Uterus (tissue), 4 donors: ENCODE results near the gene CELF2. TPM values are rescaled to one million over a fixed set of nuclear protein-coding genes. Genes with fewer than 3 reads are reported as not detected.

ENCODE experiments used
- DNase-seq, 2 donors: peaks; one replicate each; pipeline ENCODE4 v3.0.0-alpha.2; 2019 to 2020
- H3K27ac ChIP-seq, 2 donors: fragments of 200-600 bp; sonication (generic); 1 replicate in 1 of 2; 2 replicates in 1 of 2; pipeline ENCODE4 v1.5.1; 2016 to 2018
- H3K27me3 ChIP-seq, 2 donors: fragments of 200-600 bp; sonication (generic); one replicate each; pipeline ENCODE4 v1.5.1; 2018 to 2019; ENCODE audit warnings: control low read depth in 1 of 2
- H3K36me3 ChIP-seq, 2 donors: fragments of 200-600 bp; sonication (generic); one replicate each; pipeline ENCODE4 v1.5.1; 2019; ENCODE audit warnings: control low read depth in 1 of 2
- H3K4me1 ChIP-seq, 2 donors: fragments of 200-600 bp; sonication (generic); one replicate each; pipeline ENCODE4 v1.5.1; 2018 to 2019; ENCODE audit warnings: control low read depth in 1 of 2
- H3K4me3 ChIP-seq, 2 donors: fragments of 200-600 bp; sonication (generic); 1 replicate in 1 of 2; 2 replicates in 1 of 2; pipeline ENCODE4 v1.5.1; 2018 to 2019; ENCODE audit warnings: mild to moderate bottlenecking in 1 of 2
- H3K9me3 ChIP-seq, 2 donors: fragments of 200-600 bp; sonication (generic); one replicate each; pipeline ENCODE4 v1.5.1; 2019; ENCODE audit warnings: control low read depth in 1 of 2
- CTCF ChIP-seq, 4 experiments: fragments of 200-600 bp in 2 of 4; fragments of 450-650 bp in 2 of 4; sonication (generic) in 2 of 4; IDR thresholded peaks; one replicate each; pipeline ENCODE4 v1.5.1; 2016 to 2019; ENCODE audit warnings: antibody characterized with exemption in 4 of 4, mild to moderate bottlenecking in 2 of 4, moderate library complexity in 1 of 4
- POLR2A ChIP-seq, 2 donors: fragments of 450-650 bp; IDR thresholded peaks; one replicate each; pipeline ENCODE4 v1.6.1; 2016; ENCODE audit warnings: antibody characterized with exemption in 2 of 2, mild to moderate bottlenecking in 1 of 2, moderate library complexity in 1 of 2
- intact Hi-C: fragments of 100-400 bp; cut with DNase I; formaldehyde crosslinking; loops from one replicate; pipeline ENCODE4 v1.15.1; 2023; ENCODE audit warnings: low total_unique reads
- total RNA-seq, 4 donors: library from RNA; depleted of rRNA in 3 of 4; stranded (reverse); fragments of >200 nt in 3 of 4; gene quantifications; one replicate each; pipeline versions ENCODE4 v1.1.0 to v1.2.4, GENCODE V29; 2014 to 2023
- donor health status: DM: yes; HTN: yes; CAD: no.

CELF2 gene
- total RNA-seq, 4 donors from 2014 or later = 12.8 to 59.2 (median 44.0) TPM

- Histone ChIP-seq H3K27ac (peak overlapping the region in 1 of 2 donors; percentile 38), H3K4me1 (no peaks in the 10 kb centered on the region), H3K9me3 (no peaks in the 10 kb centered on the region), H3K36me3 (no peaks in the 10 kb centered on the region), H3K27me3 (no peaks in the 10 kb centered on the region), H3K4me3 (no peak overlapping the region)
- TF ChIP-seq POLR2A (IDR thresholded peaks at IDR 0.05) = no peak
- TF ChIP-seq CTCF (IDR thresholded peaks at IDR 0.05) = no peak
- intact Hi-C loops = no loop called here
- no peak for DNase-seq
Observed at GRCh38 chr10:11023009-11023953, 5.6 kb downstream of the CELF2 start.

- intact Hi-C loops = no loop called here
- Histone ChIP-seq H3K27ac (peak overlapping the region in 1 of 2 donors; percentile 38), H3K27me3 (no peaks in the 10 kb centered on the region), H3K4me1 (no peaks in the 10 kb centered on the region), H3K9me3 (no peaks in the 10 kb centered on the region), H3K36me3 (no peaks in the 10 kb centered on the region), H3K4me3 (no peak overlapping the region)
- DNase-seq = no peak
- TF ChIP-seq POLR2A (IDR thresholded peaks at IDR 0.05) = no peak
- no peak for TF ChIP-seq CTCF (IDR thresholded peaks at IDR 0.05)
Observed at GRCh38 chr10:11024596-11024995, 6.9 kb downstream of the CELF2 start.

- no peak for DNase-seq
- Histone ChIP-seq H3K4me3 (no peak overlapping the region), H3K4me1 (no peaks in the 10 kb centered on the region), H3K27me3 (no peaks in the 10 kb centered on the region), H3K9me3 (no peaks in the 10 kb centered on the region), H3K36me3 (no peaks in the 10 kb centered on the region), H3K27ac (peak overlapping the region in 1 of 2 donors; percentile 48)
- TF ChIP-seq CTCF (IDR thresholded peaks at IDR 0.05) (no peak), POLR2A (IDR thresholded peaks at IDR 0.05) (no peak)
- intact Hi-C loops = no loop called here
Observed at GRCh38 chr10:11025978-11026377, 8.3 kb downstream of the CELF2 start.

GRCh38 chr10:11026773-11027172 is 9.1 kb downstream of the CELF2 start:
- intact Hi-C loops = no loop called here
- no peaks in the 10 kb centered on the region for H3K36me3 ChIP-seq
- no peak for DNase-seq
- peak overlapping the region in 1 of 2 donors; percentile 48 for H3K27ac ChIP-seq
- H3K27me3 ChIP-seq = no peaks in the 10 kb centered on the region
- no peak overlapping the region for H3K4me3 ChIP-seq
- no peak for TF ChIP-seq CTCF (IDR thresholded peaks at IDR 0.05)
- TF ChIP-seq POLR2A (IDR thresholded peaks at IDR 0.05) = no peak
- H3K4me1 ChIP-seq = no peaks in the 10 kb centered on the region
- H3K9me3 ChIP-seq = no peaks in the 10 kb centered on the region

GRCh38 chr10:11034762-11035161 is 17.1 kb downstream of the CELF2 start:
- Histone ChIP-seq H3K27ac (peak overlapping the region; percentile 29 to 69), H3K27me3 (no peaks in the 10 kb centered on the region), H3K36me3 (no peaks in the 10 kb centered on the region), H3K4me3 (no peak overlapping the region), H3K9me3 (no peaks in the 10 kb centered on the region), H3K4me1 (no peaks in the 10 kb centered on the region)
- no peak for DNase-seq
- TF ChIP-seq POLR2A (IDR thresholded peaks at IDR 0.05) = no peak
- TF ChIP-seq CTCF (IDR thresholded peaks at IDR 0.05) = no peak
- intact Hi-C loops = no loop called here
